ENCODE results near the gene JSRP1. TPM values are rescaled to one million over a fixed set of nuclear protein-coding genes. Genes with fewer than 3 reads are reported as not detected.

The JSRP1 gene
- total RNA-seq, 1 donor from 2014 or later, result not detected

DNA sequence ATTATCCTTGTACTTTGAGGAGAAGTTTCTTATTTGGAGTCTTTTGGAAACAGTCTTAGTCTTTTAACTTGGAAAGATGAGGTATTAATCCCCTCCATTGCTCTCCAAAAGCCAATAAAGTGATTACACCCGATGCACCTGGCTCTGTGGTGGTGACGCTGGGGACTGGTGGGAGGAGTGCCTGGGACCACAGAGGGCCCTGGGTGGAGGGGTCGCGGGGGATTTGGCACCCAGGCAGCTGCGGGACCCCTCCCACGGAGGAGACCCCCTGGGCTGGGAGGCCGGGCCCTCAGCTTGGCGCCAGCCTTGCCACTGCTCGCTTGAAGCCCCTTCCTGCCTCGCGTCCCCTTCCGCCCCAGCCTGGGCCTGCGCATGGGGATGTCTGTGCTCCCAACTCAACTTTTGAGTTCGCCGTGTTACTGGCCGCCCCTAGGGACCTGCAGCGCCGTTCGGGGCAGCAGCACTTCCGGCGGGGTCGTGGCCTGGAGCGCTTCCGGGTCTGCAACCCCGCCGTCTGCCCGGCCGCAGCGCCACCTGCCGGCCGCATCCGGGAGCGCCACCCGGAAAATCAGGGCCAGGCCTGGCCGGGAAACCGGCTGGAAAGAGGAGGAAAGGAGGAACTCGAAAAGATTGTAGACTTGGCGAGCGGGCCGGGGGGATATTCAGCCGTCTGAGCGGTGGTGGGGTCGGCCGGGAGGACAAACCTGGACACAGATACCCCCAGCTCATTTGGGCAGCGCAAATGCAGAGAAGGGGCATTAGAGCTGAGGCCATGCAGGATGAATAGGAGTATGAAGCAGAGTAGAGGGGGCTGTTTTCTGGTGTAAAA, 17.4 kb upstream of the JSRP1 start:
- Histone ChIP-seq H3K4me3 (peak overlapping the region; percentile 8 to 53), H3K4me1 (peaks cover 22 to 34% of the 10 kb centered on the region in 2 donors)

DNA sequence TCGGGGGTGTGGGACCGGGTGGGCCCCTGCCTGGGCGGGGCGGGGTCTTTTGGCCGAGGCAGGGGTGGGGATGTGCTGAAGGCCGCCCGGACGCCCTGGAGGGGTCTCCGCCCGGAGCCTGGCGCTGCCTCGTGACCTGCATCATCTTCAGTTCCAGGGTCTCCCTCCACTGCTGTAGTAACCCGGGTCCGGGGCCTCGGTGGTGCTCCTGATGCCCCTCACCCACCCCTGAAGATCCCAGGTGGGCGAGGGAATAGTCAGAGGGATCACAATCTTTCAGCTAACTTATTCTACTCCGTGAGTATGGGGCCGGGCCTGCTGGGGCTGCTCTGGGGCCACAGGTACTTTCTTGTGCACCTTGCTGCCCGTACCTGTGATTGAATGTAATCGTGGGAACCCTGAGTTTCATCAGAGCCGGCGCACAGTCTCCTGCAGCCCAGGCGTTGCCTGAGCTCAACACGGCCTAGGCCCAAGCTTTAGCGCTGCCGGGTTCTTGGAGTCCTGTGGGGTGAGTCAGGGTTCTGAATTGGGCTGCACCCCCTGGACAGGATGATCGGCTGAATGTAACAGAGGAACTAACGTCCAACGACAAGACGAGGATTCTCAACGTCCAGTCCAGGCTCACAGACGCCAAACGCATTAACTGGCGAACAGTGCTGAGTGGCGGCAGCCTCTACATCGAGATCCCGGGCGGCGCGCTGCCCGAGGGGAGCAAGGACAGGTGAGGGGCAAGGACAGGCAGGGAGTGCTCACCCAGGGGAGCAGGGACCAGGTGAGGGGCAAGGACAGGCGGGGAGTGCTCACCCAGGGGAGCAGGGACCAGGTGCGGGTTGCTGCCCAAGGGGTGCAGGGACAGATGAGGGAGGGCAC, 15.3 kb upstream of the JSRP1 start:
- peak in 1 of 2 donors; percentile 75 for DNase-seq (ENCODE audit: low spot score in 2 of 2)
- H3K9me3 ChIP-seq, result no peaks in the 10 kb centered on the region
- peaks cover 22 to 46% of the 10 kb centered on the region in 2 donors for H3K4me1 ChIP-seq
- intact Hi-C loops (cut with DNase I), result loop anchor here (2.0 kb wide), 1 partner anchor 57 kb away; the partner anchor contains the start of genes LSM7 and SPPL2B
- H3K27me3 ChIP-seq, result no peaks in the 10 kb centered on the region
- H3K36me3 ChIP-seq, result peaks cover 24 to 32% of the 10 kb centered on the region in 2 donors
- H3K4me3 ChIP-seq, result peak overlapping the region; percentile 95 to 96
- TF ChIP-seq, protein P1, sequence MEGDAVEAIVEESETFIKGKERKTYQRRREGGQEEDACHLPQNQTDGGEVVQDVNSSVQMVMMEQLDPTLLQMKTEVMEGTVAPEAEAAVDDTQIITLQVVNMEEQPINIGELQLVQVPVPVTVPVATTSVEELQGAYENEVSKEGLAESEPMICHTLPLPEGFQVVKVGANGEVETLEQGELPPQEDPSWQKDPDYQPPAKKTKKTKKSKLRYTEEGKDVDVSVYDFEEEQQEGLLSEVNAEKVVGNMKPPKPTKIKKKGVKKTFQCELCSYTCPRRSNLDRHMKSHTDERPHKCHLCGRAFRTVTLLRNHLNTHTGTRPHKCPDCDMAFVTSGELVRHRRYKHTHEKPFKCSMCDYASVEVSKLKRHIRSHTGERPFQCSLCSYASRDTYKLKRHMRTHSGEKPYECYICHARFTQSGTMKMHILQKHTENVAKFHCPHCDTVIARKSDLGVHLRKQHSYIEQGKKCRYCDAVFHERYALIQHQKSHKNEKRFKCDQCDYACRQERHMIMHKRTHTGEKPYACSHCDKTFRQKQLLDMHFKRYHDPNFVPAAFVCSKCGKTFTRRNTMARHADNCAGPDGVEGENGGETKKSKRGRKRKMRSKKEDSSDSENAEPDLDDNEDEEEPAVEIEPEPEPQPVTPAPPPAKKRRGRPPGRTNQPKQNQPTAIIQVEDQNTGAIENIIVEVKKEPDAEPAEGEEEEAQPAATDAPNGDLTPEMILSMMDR (IDR thresholded peaks at IDR 0.05), result no peak
- H3K27ac ChIP-seq, result peak overlapping the region; percentile 99 to 100

More for the DNA sequence above, 17.4 kb upstream of the JSRP1 start:
- Histone ChIP-seq H3K27me3 (no peaks in the 10 kb centered on the region), H3K27ac (peak overlapping the region; percentile 62 to 82), H3K9me3 (no peaks in the 10 kb centered on the region), H3K36me3 (peaks cover 26 to 34% of the 10 kb centered on the region in 2 donors)
- intact Hi-C loops (cut with DNase I), result loop anchor here (1.0 kb wide), 2 partner anchors 37 to 117 kb away; partner anchors contain the start of genes PLEKHJ1 and SF3A2
- TF ChIP-seq, protein P1 (IDR thresholded peaks at IDR 0.05), result peak; percentile 97 to 99 (median 97)
- DNase-seq (ENCODE audit: low spot score in 2 of 2), result peak in 1 of 2 donors; percentile 86

DNA sequence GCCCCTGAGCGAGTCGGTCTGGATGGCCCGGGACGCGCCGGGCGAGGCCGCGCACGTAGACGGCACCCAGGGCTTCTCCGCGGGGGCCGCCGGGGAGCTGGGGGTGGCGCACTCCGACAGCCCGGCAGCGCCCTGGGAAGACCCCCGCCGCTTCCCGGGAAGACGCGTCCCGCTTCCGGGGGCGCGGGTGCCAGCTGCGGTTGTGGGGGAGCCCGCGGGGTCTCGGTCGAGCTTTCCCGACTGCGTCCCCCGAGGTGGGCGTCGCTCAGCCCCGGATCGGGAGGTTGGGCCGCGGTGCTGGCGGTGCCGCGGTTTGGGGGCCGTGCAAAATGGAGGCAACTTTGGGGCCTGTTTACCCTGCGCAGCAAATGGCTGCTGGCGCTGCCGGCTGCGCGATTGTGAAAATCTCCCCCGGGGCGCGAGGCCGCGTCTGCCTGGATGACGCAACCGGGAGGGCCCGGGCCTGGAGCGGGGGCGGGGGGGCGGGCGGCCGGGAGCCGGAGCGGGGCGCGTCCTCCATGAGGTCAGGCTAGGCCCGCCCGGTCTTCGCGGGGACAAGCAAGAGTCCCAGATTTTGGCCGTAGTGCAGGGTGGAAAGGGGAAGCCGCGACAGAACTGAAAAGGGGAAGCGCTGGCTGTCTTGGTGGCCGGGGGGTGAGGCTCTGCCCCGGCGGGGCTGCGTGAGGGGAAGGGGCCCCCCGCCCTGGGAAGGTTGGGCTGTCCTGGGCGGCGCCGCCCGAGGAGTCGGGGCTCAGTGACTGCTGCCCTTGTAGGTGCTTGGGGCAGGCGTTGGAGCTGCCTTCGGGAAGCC, 14.4 kb upstream of the JSRP1 start:
- intact Hi-C loops (cut with DNase I), result loop anchor here (2.0 kb wide), 1 partner anchor 58 kb away; the partner anchor contains the start of genes LSM7 and SPPL2B
- Histone ChIP-seq H3K36me3 (peaks cover 19 to 25% of the 10 kb centered on the region in 2 donors), H3K4me1 (peaks cover 17 to 48% of the 10 kb centered on the region in 2 donors), H3K27me3 (no peaks in the 10 kb centered on the region), H3K4me3 (peak overlapping the region; percentile 95 to 96), H3K9me3 (no peaks in the 10 kb centered on the region), H3K27ac (peak overlapping the region; percentile 99 to 100)
- DNase-seq (ENCODE audit: low spot score in 2 of 2), result peak; percentile 62 to 93
- TF ChIP-seq, protein P1 (IDR thresholded peaks at IDR 0.05), result no peak

DNA sequence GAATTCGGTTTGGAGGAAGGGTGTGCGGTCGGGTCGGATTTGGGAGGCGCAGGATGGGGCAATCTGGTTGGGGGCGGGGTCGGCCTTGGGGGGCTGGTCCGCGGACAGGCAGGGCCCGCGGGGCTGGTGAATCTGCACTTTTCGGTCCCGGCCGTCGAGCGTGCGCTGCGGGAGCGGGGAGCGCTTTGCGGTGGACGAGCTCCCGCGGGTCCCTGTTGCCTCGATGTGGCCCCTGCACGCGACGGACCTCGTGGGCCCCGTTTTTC, 13.9 kb upstream of the JSRP1 start:
- DNase-seq (ENCODE audit: low spot score in 2 of 2), result no peak
- Histone ChIP-seq H3K27me3 (no peaks in the 10 kb centered on the region), H3K4me3 (peak overlapping the region; percentile 95 to 96), H3K9me3 (no peaks in the 10 kb centered on the region), H3K4me1 (peaks cover 17 to 45% of the 10 kb centered on the region in 2 donors), H3K36me3 (peaks cover 19 to 20% of the 10 kb centered on the region in 2 donors), H3K27ac (peak overlapping the region; percentile 99 to 100)
- intact Hi-C loops (cut with DNase I), result loop anchor here (2.0 kb wide), 1 partner anchor 59 kb away; the partner anchor contains the start of genes LSM7 and SPPL2B
- TF ChIP-seq, protein P1 (IDR thresholded peaks at IDR 0.05), result no peak

Measured in ascending aorta (tissue), 2 donors.